ENCODE results near the gene DEFB116.
"Not testable (repeated sequence)": the region's sequence is repeated elsewhere in the genome, so short reads cannot be mapped to it uniquely, and the experiment has no call there.

Gene DEFB116, protein sequence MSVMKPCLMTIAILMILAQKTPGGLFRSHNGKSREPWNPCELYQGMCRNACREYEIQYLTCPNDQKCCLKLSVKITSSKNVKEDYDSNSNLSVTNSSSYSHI

DNA sequence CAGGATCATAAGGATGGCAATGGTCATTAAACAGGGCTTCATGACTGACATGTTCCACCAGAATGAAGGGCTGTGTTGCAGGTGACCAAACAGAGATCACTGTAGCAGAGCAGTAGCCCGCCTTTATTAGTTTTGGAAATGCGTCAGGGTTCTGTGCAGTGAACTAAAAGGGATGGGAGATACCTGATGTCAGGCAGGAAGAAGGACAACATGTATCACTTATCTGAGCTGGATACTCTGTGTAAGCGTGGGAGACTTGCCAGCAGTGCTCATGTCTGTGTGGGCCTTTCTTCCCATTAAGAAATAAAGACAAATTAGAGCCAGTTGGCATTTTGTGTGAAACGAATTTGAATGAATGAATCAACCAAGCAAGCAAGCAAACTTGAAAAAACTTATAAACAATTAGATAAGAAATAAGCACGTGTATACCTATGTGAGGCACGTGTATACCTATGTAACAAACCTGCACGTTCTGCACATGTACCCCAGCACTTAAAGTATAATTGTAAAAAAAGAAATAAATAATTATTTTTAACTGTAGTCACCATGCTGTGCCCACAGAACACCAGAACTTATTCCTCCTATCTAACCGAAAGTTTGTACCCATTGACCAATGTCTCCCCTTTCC is at the start of gene DEFB116:
Gene DEFB116 (minus strand): TSS at position 51 of the 628 bp plus-strand sequence. CDS start 0 bp downstream, at position 51.
- DNase-seq (ENCODE audit: low read depth): no peak

GRCh38 chr20:31355981-31356380 is 47.6 kb upstream of the DEFB116 start:
- no peak for DNase-seq (ENCODE audit: low read depth)

DNA sequence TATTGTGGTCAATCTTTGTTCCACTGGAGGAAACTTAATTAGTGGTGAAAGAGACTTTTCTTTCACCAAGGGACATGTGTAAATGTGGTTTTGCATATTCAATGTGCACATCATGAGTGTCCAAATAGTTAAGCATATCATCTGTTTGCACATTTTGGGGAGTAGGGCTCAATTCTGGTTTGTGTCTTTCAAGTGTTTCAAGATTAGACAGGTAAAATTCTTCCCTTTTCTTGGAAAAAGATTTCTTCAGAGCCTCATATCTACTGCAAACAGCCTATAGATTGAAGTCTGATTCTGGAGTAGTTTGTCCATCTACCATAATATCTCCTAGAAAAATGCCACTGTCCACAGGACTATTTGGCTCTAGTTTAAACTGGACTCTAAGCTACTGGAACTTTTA is 33.1 kb upstream of the DEFB116 start:
- no peak for DNase-seq (ENCODE audit: low read depth)

DNA sequence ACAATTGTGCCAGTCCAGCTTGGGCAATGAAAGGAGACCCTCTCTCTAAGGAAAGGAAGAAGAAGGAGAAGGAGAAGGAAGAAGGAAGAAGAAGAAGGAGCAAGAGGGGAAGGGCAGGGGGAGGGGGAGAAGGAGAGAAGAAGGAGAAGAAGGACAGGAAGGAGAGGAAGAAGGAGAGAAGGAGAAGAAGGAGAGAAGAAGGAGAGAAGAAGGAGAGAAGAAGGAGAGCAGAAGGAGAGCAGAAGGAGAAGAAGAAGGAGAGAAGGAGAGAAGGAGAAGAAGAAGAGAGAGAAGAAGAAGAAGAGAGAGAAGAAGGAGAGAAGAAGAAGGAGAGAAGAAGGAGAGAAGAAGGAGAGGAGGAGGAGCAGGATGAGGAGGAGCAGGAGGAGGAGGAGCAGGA is 22.5 kb upstream of the DEFB116 start:
- no peak for DNase-seq (ENCODE audit: low read depth)

DNA sequence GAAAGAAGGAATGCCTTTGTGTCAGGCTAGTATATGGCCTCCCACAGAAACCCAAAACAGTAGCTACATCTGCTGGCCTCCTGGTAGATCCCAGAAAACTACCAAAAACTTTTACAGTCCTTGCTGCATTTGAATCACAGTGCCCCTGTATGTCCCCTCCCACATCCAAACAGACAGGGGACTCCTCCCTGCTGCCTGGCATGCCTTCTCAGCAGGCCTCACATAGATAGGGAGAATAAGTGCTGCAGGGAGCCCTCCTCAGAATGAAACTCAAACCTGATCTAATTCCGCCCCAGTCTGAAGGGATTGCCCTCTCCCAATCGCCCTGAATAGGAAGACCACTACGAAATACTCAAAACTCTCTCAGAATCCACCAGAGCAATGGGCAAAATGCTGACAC is 14.1 kb upstream of the DEFB116 start:
- no peak for DNase-seq (ENCODE audit: low read depth)

GRCh38 chr20:31284964-31285363 is 23.4 kb downstream of the DEFB116 start:
- not testable (repeated sequence) for DNase-seq (ENCODE audit: low read depth)

- no peak for DNase-seq (ENCODE audit: low read depth)
Observed at GRCh38 chr20:31278178-31278577, 30.2 kb downstream of the DEFB116 start.

GRCh38 chr20:31274441-31274840 is 33.9 kb downstream of the DEFB116 start:
- no peak for DNase-seq (ENCODE audit: low read depth)

DNA sequence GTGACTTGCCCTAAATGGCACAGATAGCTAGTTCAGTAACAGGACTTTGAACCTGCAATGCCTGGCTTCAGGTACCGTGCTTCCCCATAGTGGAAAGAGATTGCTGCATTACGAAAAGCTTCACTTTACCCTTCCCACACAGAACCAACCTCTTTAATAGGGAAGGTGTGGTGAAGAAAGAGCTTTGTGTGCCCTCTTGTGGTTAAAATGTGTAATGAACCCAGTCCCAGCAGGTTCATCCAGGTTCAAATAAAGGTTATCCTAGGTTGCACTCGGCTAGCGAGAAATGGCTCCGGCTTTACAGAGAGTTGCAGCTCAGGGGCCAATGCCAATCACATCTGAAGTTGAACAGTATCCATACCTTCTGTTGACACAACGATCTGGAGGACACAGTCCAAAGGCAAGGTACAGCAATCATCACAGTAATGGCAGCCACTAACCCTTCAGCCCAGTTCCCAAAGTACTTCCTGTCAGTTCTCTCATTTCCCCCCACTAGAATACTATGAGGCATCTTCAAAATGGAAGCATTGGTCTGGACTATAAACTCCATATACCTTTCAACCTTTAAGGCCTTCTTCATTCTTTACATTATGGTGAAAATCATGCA is 48.0 kb downstream of the DEFB116 start:
- DNase-seq (ENCODE audit: low read depth): no peak

- DNase-seq (ENCODE audit: low read depth): no peak
Observed at GRCh38 chr20:31257364-31257763, 51.0 kb downstream of the DEFB116 start, which contains the start of gene DEFB115. DEFB115 (plus strand) TSS chr20:31257664; CDS start chr20:31257664, 0 bp downstream.

DNA sequence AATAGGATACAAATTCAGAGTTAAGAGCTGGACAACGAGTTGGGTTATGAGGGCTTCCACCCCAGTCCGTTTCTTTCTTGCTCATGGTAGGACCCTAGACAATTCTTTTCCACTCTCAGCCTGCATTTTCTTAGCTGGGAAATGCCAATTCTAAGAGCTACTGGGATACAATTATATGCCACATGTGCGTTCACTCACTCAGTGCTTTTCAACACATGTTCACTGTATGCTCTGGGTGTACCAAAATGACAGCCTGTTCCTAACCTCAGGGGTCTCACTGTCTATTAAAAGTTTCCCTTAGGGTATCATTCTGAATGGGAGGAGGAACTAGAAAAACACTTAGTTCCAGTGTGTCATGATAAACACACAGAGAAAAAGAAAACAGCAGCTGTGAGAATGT is 51.4 kb downstream of the DEFB116 start:
- DNase-seq (ENCODE audit: low read depth): no peak
